CD8-positive, alpha-beta memory T cell (primary cell): Measurements from ENCODE around the gene DDC. TPM values are rescaled to one million over a fixed set of nuclear protein-coding genes. Genes with fewer than 3 reads are reported as not detected.

Source experiments
- CTCF ChIA-PET: fragments of 350-600 bp; sonication (Branson Sonifier 250); formaldehyde crosslinking; loops from one replicate; lab custom pipeline; 2021; ENCODE audit warnings: antibody characterized with exemption; lab: Charles Lee
- POLR2A ChIA-PET: fragments of 350-600 bp; sonication (Branson Sonifier 250); formaldehyde crosslinking; loops from one replicate; lab custom pipeline; 2021; ENCODE audit warnings: antibody characterized with exemption; lab: Charles Lee
- DNase-seq, 5 donors: peaks; one replicate each; pipeline versions ENCODE4 v3.0.0 to v3.0.0-alpha.2; 2020 to 2022; ENCODE audit warnings: mixed read lengths in 1 of 5
- H3K27ac ChIP-seq: one replicate; pipeline ENCODE4 v1.7.0; 2013; ENCODE audit warnings: low read depth, mild to moderate bottlenecking, low read length, moderate library complexity
- H3K27me3 ChIP-seq: 2 replicates; pipeline ENCODE4 v1.7.0; 2013; ENCODE audit warnings: low read length, mild to moderate bottlenecking; ENCODE audit not compliant: insufficient read depth, poor library complexity, severe bottlenecking
- H3K36me3 ChIP-seq: 2 replicates; pipeline ENCODE4 v1.7.0; 2013; ENCODE audit warnings: mild to moderate bottlenecking, low read length, moderate library complexity; ENCODE audit not compliant: insufficient read depth
- H3K4me1 ChIP-seq: 2 replicates; pipeline ENCODE4 v1.7.0; 2013; ENCODE audit warnings: mild to moderate bottlenecking, low read length, moderate library complexity; ENCODE audit not compliant: insufficient read depth
- H3K4me3 ChIP-seq: 2 replicates; pipeline ENCODE4 v1.7.0; 2013; ENCODE audit warnings: mild to moderate bottlenecking, low read length
- H3K9me3 ChIP-seq: 2 replicates; pipeline ENCODE4 v1.7.0; 2013; ENCODE audit warnings: mild to moderate bottlenecking, low read length
- H3K27ac Mint-ChIP-seq, 8 donors: one replicate each; pipeline ENCODE4 v1.8.0; 2020 to 2021; ENCODE audit warnings: mixed read lengths in 8 of 8, mild to moderate bottlenecking in 6 of 8, inconsistent platforms in 3 of 8, moderate library complexity in 3 of 8
- H3K27me3 Mint-ChIP-seq, 2 donors: one replicate each; pipeline ENCODE4 v1.8.0; 2020 to 2021; ENCODE audit warnings: mixed read lengths in 2 of 2, mild to moderate bottlenecking in 1 of 2, moderate library complexity in 1 of 2
- H3K36me3 Mint-ChIP-seq, 3 donors: one replicate each; pipeline ENCODE4 v1.8.0; 2020 to 2021; ENCODE audit warnings: mixed read lengths in 3 of 3, inconsistent platforms in 1 of 3, mild to moderate bottlenecking in 1 of 3
- H3K4me1 Mint-ChIP-seq, 3 donors: one replicate each; pipeline ENCODE4 v1.8.0; 2020 to 2021; ENCODE audit warnings: mixed read lengths in 3 of 3, inconsistent platforms in 1 of 3, mild to moderate bottlenecking in 1 of 3
- H3K4me3 Mint-ChIP-seq, 7 donors: one replicate each; pipeline ENCODE4 v1.8.0; 2020 to 2021; ENCODE audit warnings: mixed read lengths in 7 of 7, mild to moderate bottlenecking in 6 of 7, moderate library complexity in 4 of 7, inconsistent platforms in 2 of 7
- H3K9me3 Mint-ChIP-seq, 5 donors: one replicate each; pipeline ENCODE4 v1.8.0; 2020 to 2022; ENCODE audit warnings: mixed read lengths in 5 of 5, mild to moderate bottlenecking in 3 of 5, moderate library complexity in 2 of 5, inconsistent platforms in 1 of 5
- polyA plus RNA-seq: library from polyadenylated mRNA; unstranded; fragments of 300-500 nt; fragmentation: Illumina TruSeq; gene quantifications from one replicate; pipeline ENCODE4 v1.2.3, GENCODE V29; 2021
- total RNA-seq, 2 experiments: library from RNA; stranded (reverse); gene quantifications; one replicate each; pipeline ENCODE4 v1.2.3, GENCODE V29; 2021

The DDC gene
- total and polyA plus RNA-seq, 3 experiments from 2014 or later = not detected

GRCh38 chr7:50449881-50450589 lies 115.2 kb downstream of the DDC start, which contains the start of gene FIGNL1:
TSS of gene FIGNL1 (minus strand) at chr7:50450350. CDS start at chr7:50447287, 3,063 bp downstream.
- Histone ChIP-seq H3K4me1 (peaks cover 14% of the 10 kb centered on the region), H3K36me3 (peaks cover 18% of the 10 kb centered on the region), H3K4me3 (peak within 1 kb of the TSS; percentile 68), H3K9me3 (no peaks in the 10 kb centered on the region), H3K27ac (peak within 1 kb of the TSS; percentile 71), H3K27me3 (no peaks in the 10 kb centered on the region)
- H3K27me3 Mint-ChIP-seq = peaks cover 0 to 3% of the 10 kb centered on the region in 2 donors
- peak within 1 kb of the TSS; percentile 90 to 100 (median 93) for H3K4me3 Mint-ChIP-seq
- peaks cover 0 to 31% (median 13%) of the 10 kb centered on the region in 3 donors for H3K36me3 Mint-ChIP-seq
- peaks cover 14 to 34% (median 23%) of the 10 kb centered on the region in 3 donors for H3K4me1 Mint-ChIP-seq
- POLR2A ChIA-PET = interaction anchor here (1.2 kb wide), 1 partner anchor 10 kb away, joined by 3 read pairs; no protein-coding TSS in a partner anchor
- H3K9me3 Mint-ChIP-seq = no peaks in the 10 kb centered on the region
- CTCF ChIA-PET = interaction anchor here (1.0 kb wide), 1 partner anchor 17 kb away, joined by 4 read pairs; no protein-coding TSS in a partner anchor
- peak within 1 kb of the TSS; percentile 89 to 98 (median 96) for H3K27ac Mint-ChIP-seq
- DNase-seq = peak; percentile 61 to 87 (median 81)

- H3K27ac ChIP-seq = peak overlapping the region; percentile 71
- no peaks in the 10 kb centered on the region for H3K27me3 Mint-ChIP-seq
- peak overlapping the region; percentile 33 to 98 (median 96) for H3K27ac Mint-ChIP-seq
- H3K4me3 Mint-ChIP-seq = peak overlapping the region; percentile 90 to 100 (median 93)
- H3K36me3 Mint-ChIP-seq = peaks cover 0 to 37% (median 13%) of the 10 kb centered on the region in 3 donors
- H3K4me1 Mint-ChIP-seq = peaks cover 14 to 34% (median 23%) of the 10 kb centered on the region in 3 donors
- H3K36me3 ChIP-seq = peaks cover 18% of the 10 kb centered on the region
- POLR2A ChIA-PET = interaction anchor here (1.2 kb wide), 1 partner anchor 9 kb away, joined by 3 read pairs; no protein-coding TSS in a partner anchor
- DNase-seq = no peak
- peaks cover 14% of the 10 kb centered on the region for H3K4me1 ChIP-seq
- peak overlapping the region; percentile 68 for H3K4me3 ChIP-seq
- no peaks in the 10 kb centered on the region for H3K27me3 ChIP-seq
- CTCF ChIA-PET = no interaction called here
- no peaks in the 10 kb centered on the region for H3K9me3 ChIP-seq
- H3K9me3 Mint-ChIP-seq = no peaks in the 10 kb centered on the region
These were observed 115.7 kb downstream of the DDC start for GRCh38 chr7:50449501-50449880.

- no peaks in the 10 kb centered on the region for H3K9me3 ChIP-seq
- Mint-ChIP-seq H3K4me1 (peaks cover 14 to 34% (median 23%) of the 10 kb centered on the region in 3 donors), H3K9me3 (no peaks in the 10 kb centered on the region), H3K27ac (peak overlapping the region; percentile 33 to 98 (median 96)), H3K27me3 (no peaks in the 10 kb centered on the region), H3K4me3 (peak overlapping the region in 3 of 7 donors; percentile 13 to 100 (median 92)), H3K36me3 (peaks cover 0 to 43% (median 14%) of the 10 kb centered on the region in 3 donors)
- ChIA-PET CTCF (interaction anchor here (2.2 kb wide), 1 partner anchor 19 kb away, joined by 6 read pairs; no protein-coding TSS in a partner anchor), POLR2A (no interaction called here)
- no peak for DNase-seq
- no peaks in the 10 kb centered on the region for H3K27me3 ChIP-seq
- peaks cover 14% of the 10 kb centered on the region for H3K4me1 ChIP-seq
- peaks cover 18% of the 10 kb centered on the region for H3K36me3 ChIP-seq
- H3K27ac ChIP-seq = no peak overlapping the region
- no peak overlapping the region for H3K4me3 ChIP-seq
These were observed 116.4 kb downstream of the DDC start for GRCh38 chr7:50448823-50449222.

- H3K27me3 Mint-ChIP-seq = no peaks in the 10 kb centered on the region
- H3K27me3 ChIP-seq = no peaks in the 10 kb centered on the region
- no peak overlapping the region for H3K4me3 ChIP-seq
- peaks cover 14 to 30% (median 23%) of the 10 kb centered on the region in 3 donors for H3K4me1 Mint-ChIP-seq
- ChIA-PET POLR2A (no interaction called here), CTCF (interaction anchor here (2.2 kb wide), 1 partner anchor 21 kb away, joined by 6 read pairs; no protein-coding TSS in a partner anchor)
- no peak overlapping the region for H3K27ac ChIP-seq
- no peaks in the 10 kb centered on the region for H3K9me3 ChIP-seq
- H3K36me3 Mint-ChIP-seq = peaks cover 0 to 60% (median 19%) of the 10 kb centered on the region in 3 donors
- peaks cover 14% of the 10 kb centered on the region for H3K4me1 ChIP-seq
- H3K4me3 Mint-ChIP-seq = no peak overlapping the region
- no peaks in the 10 kb centered on the region for H3K9me3 Mint-ChIP-seq
- peak overlapping the region in 3 of 8 donors; percentile 5 to 69 (median 39) for H3K27ac Mint-ChIP-seq
- peaks cover 18% of the 10 kb centered on the region for H3K36me3 ChIP-seq
- no peak for DNase-seq
These were observed 118.7 kb downstream of the DDC start for GRCh38 chr7:50446542-50446960.

- H3K9me3 Mint-ChIP-seq = no peaks in the 10 kb centered on the region
- H3K27ac ChIP-seq = no peak overlapping the region
- CTCF ChIA-PET = no interaction called here
- H3K4me1 ChIP-seq = no peaks in the 10 kb centered on the region
- H3K9me3 ChIP-seq = no peaks in the 10 kb centered on the region
- POLR2A ChIA-PET = no interaction called here
- H3K27ac Mint-ChIP-seq = no peak overlapping the region
- H3K36me3 ChIP-seq = no peaks in the 10 kb centered on the region
- H3K27me3 ChIP-seq = no peaks in the 10 kb centered on the region
- no peaks in the 10 kb centered on the region for H3K27me3 Mint-ChIP-seq
- H3K4me3 Mint-ChIP-seq = no peak overlapping the region
- DNase-seq = no peak
- no peaks in the 10 kb centered on the region for H3K4me1 Mint-ChIP-seq
- H3K36me3 Mint-ChIP-seq = peaks cover 4 to 31% (median 13%) of the 10 kb centered on the region in 3 donors
- no peak overlapping the region for H3K4me3 ChIP-seq
These were observed 128.9 kb downstream of the DDC start for GRCh38 chr7:50436133-50436806.

GRCh38 chr7:50431722-50432305 lies 133.4 kb downstream of the DDC start:
- Histone ChIP-seq H3K27ac (no peak overlapping the region), H3K9me3 (no peaks in the 10 kb centered on the region), H3K4me1 (no peaks in the 10 kb centered on the region), H3K27me3 (no peaks in the 10 kb centered on the region), H3K36me3 (no peaks in the 10 kb centered on the region), H3K4me3 (no peak overlapping the region)
- CTCF ChIA-PET = no interaction called here
- Mint-ChIP-seq H3K36me3 (peaks cover 0 to 2% (median under 1%) of the 10 kb centered on the region in 3 donors), H3K27me3 (no peaks in the 10 kb centered on the region), H3K9me3 (no peaks in the 10 kb centered on the region), H3K4me3 (no peak overlapping the region), H3K4me1 (no peaks in the 10 kb centered on the region), H3K27ac (peak overlapping the region in 1 of 8 donors; percentile 38)
- DNase-seq = no peak
- POLR2A ChIA-PET = no interaction called here

- H3K36me3 Mint-ChIP-seq = no peaks in the 10 kb centered on the region
- no peak overlapping the region for H3K4me3 Mint-ChIP-seq
- no peaks in the 10 kb centered on the region for H3K36me3 ChIP-seq
- peak overlapping the region in 1 of 8 donors; percentile 38 for H3K27ac Mint-ChIP-seq
- no peaks in the 10 kb centered on the region for H3K9me3 ChIP-seq
- ChIA-PET POLR2A (no interaction called here), CTCF (no interaction called here)
- H3K4me1 Mint-ChIP-seq = no peaks in the 10 kb centered on the region
- H3K4me1 ChIP-seq = no peaks in the 10 kb centered on the region
- no peaks in the 10 kb centered on the region for H3K27me3 Mint-ChIP-seq
- no peaks in the 10 kb centered on the region for H3K27me3 ChIP-seq
- H3K4me3 ChIP-seq = no peak overlapping the region
- H3K9me3 Mint-ChIP-seq = no peaks in the 10 kb centered on the region
- no peak for DNase-seq
- H3K27ac ChIP-seq = no peak overlapping the region
These were observed 133.9 kb downstream of the DDC start for GRCh38 chr7:50431316-50431715.
